Spleen (tissue), 7 donors: Measurements from ENCODE around the gene PRKCH.

ENCODE experiments used
- POLR2A ChIP-seq, 3 donors: fragments of 450-650 bp; IDR thresholded peaks; one replicate each; pipeline ENCODE4 v1.5.1; 2017; ENCODE audit warnings: antibody characterized with exemption in 3 of 3, mild to moderate bottlenecking in 1 of 3
- POLR2AphosphoS5 ChIP-seq, 3 donors: sonication (generic); formaldehyde crosslinking; IDR thresholded peaks; one replicate each; pipeline ENCODE4 v1.5.1; 2017; ENCODE audit warnings: antibody characterized with exemption in 3 of 3
- TF ChIP-seq, protein P1 (sequence below), 11 experiments: fragments of 200-600 bp in 7 of 11; fragments of 450-650 bp in 4 of 11; sonication (generic) in 4 of 11; IDR thresholded peaks in 8 of 11; conservative IDR thresholded peaks in 3 of 11; 1 replicate in 7 of 11; 2 replicates in 4 of 11; pipeline versions ENCODE4 v1.4.0 to v1.8.0; 2016 to 2021; ENCODE audit warnings: antibody characterized with exemption in 11 of 11, inconsistent platforms in 4 of 11, mild to moderate bottlenecking in 1 of 11
- donor health status: DM: no; HTN: no; CAD: no; lungs with moderate emphysema.
- donor health status: DM: no; HTN: no; CAD: no.
- donor health status: DM: no; HTN: no; CAD: no.

DNA sequence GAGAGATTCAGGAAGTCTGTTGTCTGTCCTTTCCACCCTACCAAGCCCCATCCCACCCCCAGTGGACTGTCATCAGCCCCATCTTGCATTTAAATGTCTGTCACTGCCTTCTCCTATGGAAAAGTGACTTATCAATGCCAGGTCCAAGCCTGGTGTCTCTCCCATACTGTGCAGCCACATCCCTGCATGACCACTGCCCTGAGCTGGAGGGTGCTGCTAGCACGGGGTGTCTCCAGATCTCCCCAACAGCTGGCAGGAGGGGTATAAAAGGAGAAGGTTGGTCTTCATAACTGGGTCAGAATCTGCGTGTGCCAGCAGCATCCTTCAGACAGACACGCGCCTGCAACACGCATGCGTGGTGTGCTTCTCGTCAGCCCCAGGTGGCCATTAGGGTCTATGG lies 219.6 kb downstream of the PRKCH start:
- TF ChIP-seq, protein P1, sequence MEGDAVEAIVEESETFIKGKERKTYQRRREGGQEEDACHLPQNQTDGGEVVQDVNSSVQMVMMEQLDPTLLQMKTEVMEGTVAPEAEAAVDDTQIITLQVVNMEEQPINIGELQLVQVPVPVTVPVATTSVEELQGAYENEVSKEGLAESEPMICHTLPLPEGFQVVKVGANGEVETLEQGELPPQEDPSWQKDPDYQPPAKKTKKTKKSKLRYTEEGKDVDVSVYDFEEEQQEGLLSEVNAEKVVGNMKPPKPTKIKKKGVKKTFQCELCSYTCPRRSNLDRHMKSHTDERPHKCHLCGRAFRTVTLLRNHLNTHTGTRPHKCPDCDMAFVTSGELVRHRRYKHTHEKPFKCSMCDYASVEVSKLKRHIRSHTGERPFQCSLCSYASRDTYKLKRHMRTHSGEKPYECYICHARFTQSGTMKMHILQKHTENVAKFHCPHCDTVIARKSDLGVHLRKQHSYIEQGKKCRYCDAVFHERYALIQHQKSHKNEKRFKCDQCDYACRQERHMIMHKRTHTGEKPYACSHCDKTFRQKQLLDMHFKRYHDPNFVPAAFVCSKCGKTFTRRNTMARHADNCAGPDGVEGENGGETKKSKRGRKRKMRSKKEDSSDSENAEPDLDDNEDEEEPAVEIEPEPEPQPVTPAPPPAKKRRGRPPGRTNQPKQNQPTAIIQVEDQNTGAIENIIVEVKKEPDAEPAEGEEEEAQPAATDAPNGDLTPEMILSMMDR (IDR thresholded peaks at IDR 0.05 in 8 of 11, conservative IDR thresholded peaks at IDR 0.05 in 3 of 11), result no peak
- TF ChIP-seq POLR2A (IDR thresholded peaks at IDR 0.05), result no peak
- peak in 1 of 3 donors; percentile 31 for TF ChIP-seq POLR2AphosphoS5 (IDR thresholded peaks at IDR 0.05)
